Kidney (tissue), 14 donors: Measurements from ENCODE around the gene GRM7. TPM values are rescaled to one million over a fixed set of nuclear protein-coding genes. Genes with fewer than 3 reads are reported as not detected.
A peak's percentile ranks its signal among the peaks of the same experiment; 100 is the strongest.

Experiments
- DNase-seq, 5 donors: peaks; one replicate each; pipeline ENCODE4 v3.0.0-alpha.2; 2013 to 2020
- FAIRE-seq: peaks from 2 replicates; lab custom pipeline; 2012; peaks lifted over from hg19 to GRCh38; lab: Jason Lieb, UNC
- H3K27ac ChIP-seq, 2 donors: one replicate each; pipeline ENCODE4 v1.7.0; 2013; ENCODE audit warnings: low read depth in 2 of 2, low read length in 2 of 2, inconsistent platforms in 1 of 2
- H3K27me3 ChIP-seq: one replicate; pipeline ENCODE4 v1.7.1; 2013; ENCODE audit warnings: low read length, inconsistent platforms; ENCODE audit not compliant: control insufficient read depth, insufficient read depth
- H3K36me3 ChIP-seq, 3 donors: one replicate each; pipeline versions ENCODE4 v1.7.0 to v1.7.1; 2013; ENCODE audit warnings: low read length in 3 of 3, control low read depth in 1 of 3, inconsistent platforms in 1 of 3; ENCODE audit not compliant: insufficient read depth in 3 of 3, control insufficient read depth in 2 of 3
- H3K4me1 ChIP-seq, 3 donors: one replicate each; pipeline versions ENCODE4 v1.7.0 to v1.7.1; 2013; ENCODE audit warnings: low read length in 3 of 3, inconsistent platforms in 1 of 3, low read depth in 1 of 3; ENCODE audit not compliant: control insufficient read depth in 2 of 3, insufficient read depth in 2 of 3
- H3K4me3 ChIP-seq, 3 donors: one replicate each; pipeline versions ENCODE4 v1.7.0 to v1.8.1; 2013; ENCODE audit warnings: low read length in 3 of 3, control low read depth in 1 of 3, inconsistent platforms in 1 of 3
- H3K9ac ChIP-seq, 3 donors: one replicate each; pipeline versions ENCODE4 v1.7.0 to v1.7.1; 2013; ENCODE audit warnings: low read length in 3 of 3, control low read depth in 1 of 3, inconsistent platforms in 1 of 3
- H3K9me3 ChIP-seq, 3 donors: one replicate each; pipeline versions ENCODE4 v1.7.0 to v1.7.1; 2013; ENCODE audit warnings: low read length in 3 of 3, control low read depth in 1 of 3, inconsistent platforms in 1 of 3; ENCODE audit not compliant: control insufficient read depth in 2 of 3, insufficient read depth in 1 of 3
- CTCF ChIP-seq: IDR thresholded peaks from 3 replicates; pipeline ENCODE4 v1.5.1; 2012; ENCODE audit warnings: mild to moderate bottlenecking, moderate library complexity, borderline replicate concordance; ENCODE audit not compliant: insufficient read depth; ENCODE audit errors: extremely low read depth
- intact Hi-C: fragments of 100-400 bp; cut with DNase I; formaldehyde crosslinking; loops from one replicate; pipeline ENCODE4 v1.11.1; 2022
- polyA plus RNA-seq: library from polyadenylated mRNA; stranded (reverse); fragments of 350-450 nt; fragmentation: Illumina TruSeq; extraction: RNeasy Lipid Tissue Mini Kit (QIAGEN cat#74804); gene quantifications from one replicate; pipeline ENCODE4 v1.2.3, GENCODE V29; 2014; ENCODE audit warnings: low read depth, low replicate concordance; ENCODE audit not compliant: insufficient read depth
- total RNA-seq: library from RNA; stranded (reverse); fragmentation: NEBNext Ultra II Directional; extraction: Animal tissue kit (Norgen Biotek cat#: 25700); gene quantifications from one replicate; pipeline ENCODE4 v1.2.1, GENCODE V29; 2021
- donor health status: control.
- donor health status: control.
- donor health status: control.
- donor health status: control.
- donor health status: control.
- donor health status: DM: yes; HTN: yes; CAD: no.
- donor health status: Normal renal cell carcinoma (clear cell type).

The GRM7 gene
- total and polyA plus RNA-seq, 2 donors from 2014 or later: 0.16 TPM; not detected in 1

DNA sequence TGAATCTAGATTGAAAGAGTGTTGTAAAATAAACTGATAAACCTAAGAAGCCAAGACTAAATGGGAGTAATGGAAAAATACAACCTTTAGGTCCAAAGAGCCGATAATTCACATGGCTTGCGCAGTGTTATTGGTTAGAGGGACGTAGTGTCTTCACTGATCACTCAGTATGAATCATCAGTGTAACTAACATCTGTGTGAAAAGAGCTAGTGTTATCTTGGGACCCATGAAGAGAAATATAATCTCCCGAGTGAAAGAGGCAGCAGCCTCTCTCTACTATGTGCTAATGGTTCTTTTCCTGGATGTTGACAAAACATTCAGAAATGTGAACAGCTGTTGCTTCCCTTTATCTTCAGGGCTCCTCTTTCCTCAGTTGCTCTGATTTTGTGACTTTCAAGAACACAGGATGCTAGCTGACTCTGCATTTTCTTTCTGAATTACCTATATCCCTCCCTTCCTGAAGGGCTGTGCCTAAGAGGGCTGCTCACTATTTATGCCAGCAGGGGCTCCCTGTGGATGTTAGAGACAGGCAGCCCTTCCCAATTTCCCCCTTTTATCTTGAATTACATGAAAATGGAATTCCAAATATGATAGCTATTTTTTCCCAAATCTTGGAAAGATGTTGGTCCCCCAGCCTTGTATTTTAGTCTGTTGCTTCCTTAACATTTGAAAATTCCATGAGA lies 128.8 kb downstream of the GRM7 start:
- DNase-seq (no peak), FAIRE-seq (no peak)
- Histone ChIP-seq H3K9me3 (no peaks in the 10 kb centered on the region), H3K4me1 (no peaks in the 10 kb centered on the region), H3K36me3 (no peaks in the 10 kb centered on the region), H3K9ac (no peak overlapping the region), H3K27me3 (no peaks in the 10 kb centered on the region), H3K27ac (no peak overlapping the region), H3K4me3 (no peak overlapping the region)
- intact Hi-C loops: no loop called here
- TF ChIP-seq CTCF: no peak

GRCh38 chr3:6994081-6994668 lies 133.3 kb downstream of the GRM7 start:
- Histone ChIP-seq H3K9ac (no peak overlapping the region), H3K27ac (no peak overlapping the region), H3K36me3 (no peaks in the 10 kb centered on the region), H3K27me3 (no peaks in the 10 kb centered on the region), H3K9me3 (no peaks in the 10 kb centered on the region), H3K4me3 (no peak overlapping the region), H3K4me1 (no peaks in the 10 kb centered on the region)
- DNase-seq (peak in 2 of 5 donors; percentile 15 to 39), FAIRE-seq (peak; percentile 35)
- peak; percentile 26 for TF ChIP-seq CTCF
- intact Hi-C loops: no loop called here

- FAIRE-seq (no peak), DNase-seq (no peak)
- H3K27me3 ChIP-seq: no peaks in the 10 kb centered on the region
- no peak overlapping the region for H3K4me3 ChIP-seq
- H3K27ac ChIP-seq: no peak overlapping the region
- no peaks in the 10 kb centered on the region for H3K9me3 ChIP-seq
- no peaks in the 10 kb centered on the region for H3K4me1 ChIP-seq
- intact Hi-C loops: no loop called here
- no peak for TF ChIP-seq CTCF
- H3K36me3 ChIP-seq: no peaks in the 10 kb centered on the region
- no peak overlapping the region for H3K9ac ChIP-seq
Observed at GRCh38 chr3:7000501-7000900, 139.6 kb downstream of the GRM7 start.
